ENCODE results near the gene B4GALT3. TPM values are rescaled to one million over a fixed set of nuclear protein-coding genes. Genes with fewer than 3 reads are reported as not detected.

Gene B4GALT3
- total and polyA plus RNA-seq, 5 donors from 2014 or later = 68.1 to 104 (median 82.8) TPM

DNA sequence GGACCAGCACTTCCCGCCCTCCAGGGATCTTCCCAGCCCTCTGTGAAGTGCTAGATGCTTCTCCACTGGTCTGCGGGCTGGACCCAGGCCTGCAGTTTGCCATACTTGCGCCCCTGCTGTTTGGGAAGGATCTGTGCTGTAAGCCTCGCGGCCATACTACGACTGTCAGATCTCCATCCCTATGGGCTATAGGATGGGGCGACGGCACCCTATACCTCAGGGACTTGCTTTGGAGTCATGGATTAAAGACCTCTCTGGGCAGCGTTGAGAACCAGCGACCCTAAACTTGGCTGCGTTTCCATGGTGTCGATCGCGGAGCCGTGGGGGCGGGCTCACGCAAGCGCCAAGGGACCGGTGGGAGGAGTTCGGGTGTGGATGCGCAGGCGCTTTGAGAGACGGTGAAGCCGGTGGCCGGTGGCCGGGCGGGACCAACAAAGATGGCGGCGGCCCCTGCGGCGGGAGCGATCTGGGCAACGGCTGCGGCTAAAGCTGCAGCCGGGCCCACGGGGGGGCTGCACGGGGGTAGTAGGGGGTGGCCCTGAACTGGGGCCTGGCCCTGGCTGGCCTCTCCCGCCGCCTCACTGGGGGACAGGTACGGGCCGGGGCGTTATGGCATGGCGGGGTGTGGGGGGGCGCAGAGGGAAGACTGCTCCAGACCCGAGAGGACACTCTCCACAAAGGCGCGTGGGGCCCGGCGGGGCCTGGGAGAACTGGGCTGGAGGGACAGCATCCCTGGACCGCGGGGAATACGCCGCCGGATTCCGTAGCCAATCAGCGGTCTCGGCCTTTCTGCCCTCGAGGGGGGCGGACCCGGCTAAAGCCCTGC is 18.0 kb downstream of the B4GALT3 start, which contains the start of gene USP21:
USP21 (plus strand) TSS at position 414 of the 826 bp plus-strand sequence. CDS start 1,141 bp downstream, outside the sequence.
- Histone ChIP-seq H3K4me1 (ENCODE audit: control insufficient read depth, insufficient read depth, low read length, poor library complexity, severe bottlenecking) (peaks cover 40% of the 10 kb centered on the region), H3K27ac (ENCODE audit: insufficient read depth, low read length, poor library complexity, severe bottlenecking) (peak within 1 kb of the TSS; percentile 83), H3K9me3 (ENCODE audit: control insufficient read depth in 2 of 2, low read length in 2 of 2) (no peaks in the 10 kb centered on the region), H3K4me3 (ENCODE audit: low read depth, low read length) (peak within 1 kb of the TSS; percentile 94), H3K36me3 (ENCODE audit: control insufficient read depth, insufficient read depth, low read length) (peaks cover 33% of the 10 kb centered on the region), H3K27me3 (ENCODE audit: control insufficient read depth, insufficient read depth, low read length) (no peaks in the 10 kb centered on the region)
- no peaks in the 10 kb centered on the region for H3K9me3 Mint-ChIP-seq
- peak within 1 kb of the TSS; percentile 92 to 97 (median 96) for H3K27ac Mint-ChIP-seq
- no peaks in the 10 kb centered on the region for H3K27me3 Mint-ChIP-seq
- peak; percentile 89 to 91 for ATAC-seq (ENCODE audit: low read depth in 2 of 2)
- H3K4me3 Mint-ChIP-seq = peak within 1 kb of the TSS; percentile 91 to 97 (median 95)
- H3K36me3 Mint-ChIP-seq = peaks cover 39% of the 10 kb centered on the region
- peak; percentile 89 to 93 (median 91) for DNase-seq
- peaks cover 31 to 74% (median 52%) of the 10 kb centered on the region in 4 donors for H3K4me1 Mint-ChIP-seq

GRCh38 chr1:161158316-161159010 is 18.8 kb downstream of the B4GALT3 start:
- Histone ChIP-seq H3K27me3 (ENCODE audit: control insufficient read depth, insufficient read depth, low read length) (no peaks in the 10 kb centered on the region), H3K4me3 (ENCODE audit: low read depth, low read length) (peak overlapping the region; percentile 81), H3K27ac (ENCODE audit: insufficient read depth, low read length, poor library complexity, severe bottlenecking) (peak overlapping the region; percentile 83), H3K9me3 (ENCODE audit: control insufficient read depth in 2 of 2, low read length in 2 of 2) (no peaks in the 10 kb centered on the region), H3K4me1 (ENCODE audit: control insufficient read depth, insufficient read depth, low read length, poor library complexity, severe bottlenecking) (peaks cover 41% of the 10 kb centered on the region), H3K36me3 (ENCODE audit: control insufficient read depth, insufficient read depth, low read length) (peaks cover 32% of the 10 kb centered on the region)
- peak overlapping the region; percentile 91 to 97 (median 95) for H3K4me3 Mint-ChIP-seq
- ATAC-seq (ENCODE audit: low read depth in 2 of 2) (no peak), DNase-seq (no peak)
- peak overlapping the region; percentile 92 to 97 (median 96) for H3K27ac Mint-ChIP-seq
- no peaks in the 10 kb centered on the region for H3K27me3 Mint-ChIP-seq
- peaks cover 32% of the 10 kb centered on the region for H3K36me3 Mint-ChIP-seq
- H3K4me1 Mint-ChIP-seq = peaks cover 37 to 75% (median 56%) of the 10 kb centered on the region in 4 donors
- H3K9me3 Mint-ChIP-seq = no peaks in the 10 kb centered on the region

DNA sequence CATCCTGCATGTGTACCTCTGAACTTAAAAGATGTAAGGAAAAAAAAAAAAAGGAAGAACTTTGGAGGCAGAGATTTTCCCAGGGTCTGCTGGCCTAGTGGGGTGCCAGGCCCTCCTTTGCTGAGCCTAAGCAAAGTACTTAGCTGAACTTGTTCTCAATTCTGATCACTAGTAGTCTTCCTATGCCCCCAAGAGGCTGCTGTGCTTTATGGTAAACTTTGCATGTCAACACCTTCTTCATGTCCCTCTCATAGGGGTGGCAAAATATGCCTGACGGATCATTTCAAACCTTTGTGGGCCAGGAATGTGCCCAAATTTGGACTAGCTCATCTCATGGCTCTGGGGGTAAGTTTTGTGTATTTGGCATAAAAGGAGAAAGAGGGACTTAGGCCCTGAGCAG is 19.4 kb downstream of the B4GALT3 start:
- H3K4me1 ChIP-seq (ENCODE audit: control insufficient read depth, insufficient read depth, low read length, poor library complexity, severe bottlenecking) = peaks cover 41% of the 10 kb centered on the region

GRCh38 chr1:161153682-161154337 is 23.5 kb downstream of the B4GALT3 start, which contains the start of gene UFC1:
Gene UFC1 (plus strand): TSS chr1:161153978. CDS start chr1:161153998, 20 bp downstream.
- Mint-ChIP-seq H3K27ac (peak within 1 kb of the TSS; percentile 100), H3K36me3 (peaks cover 16% of the 10 kb centered on the region), H3K4me3 (peak within 1 kb of the TSS; percentile 96 to 100 (median 98)), H3K27me3 (no peaks in the 10 kb centered on the region), H3K4me1 (peaks cover 27 to 37% (median 34%) of the 10 kb centered on the region in 4 donors), H3K9me3 (no peaks in the 10 kb centered on the region)
- Histone ChIP-seq H3K9me3 (ENCODE audit: control insufficient read depth in 2 of 2, low read length in 2 of 2) (no peaks in the 10 kb centered on the region), H3K27me3 (ENCODE audit: control insufficient read depth, insufficient read depth, low read length) (no peaks in the 10 kb centered on the region), H3K27ac (ENCODE audit: insufficient read depth, low read length, poor library complexity, severe bottlenecking) (peak within 1 kb of the TSS; percentile 95), H3K4me1 (ENCODE audit: control insufficient read depth, insufficient read depth, low read length, poor library complexity, severe bottlenecking) (peaks cover 12% of the 10 kb centered on the region), H3K4me3 (ENCODE audit: low read depth, low read length) (peak within 1 kb of the TSS; percentile 97), H3K36me3 (ENCODE audit: control insufficient read depth, insufficient read depth, low read length) (peaks cover 18% of the 10 kb centered on the region)
- ATAC-seq (ENCODE audit: low read depth in 2 of 2) (peak; percentile 95 to 96), DNase-seq (peak; percentile 80 to 95 (median 91))

More for the DNA sequence above, 19.4 kb downstream of the B4GALT3 start:
- Mint-ChIP-seq H3K27me3 (no peaks in the 10 kb centered on the region), H3K4me3 (peak overlapping the region; percentile 91 to 97 (median 95)), H3K27ac (peak overlapping the region; percentile 49 to 96 (median 92)), H3K4me1 (peaks cover 38 to 74% (median 50%) of the 10 kb centered on the region in 4 donors), H3K9me3 (no peaks in the 10 kb centered on the region), H3K36me3 (peaks cover 27% of the 10 kb centered on the region)
- Histone ChIP-seq H3K9me3 (ENCODE audit: control insufficient read depth in 2 of 2, low read length in 2 of 2) (no peaks in the 10 kb centered on the region), H3K4me3 (ENCODE audit: low read depth, low read length) (no peak overlapping the region), H3K27ac (ENCODE audit: insufficient read depth, low read length, poor library complexity, severe bottlenecking) (no peak overlapping the region), H3K27me3 (ENCODE audit: control insufficient read depth, insufficient read depth, low read length) (no peaks in the 10 kb centered on the region), H3K36me3 (ENCODE audit: control insufficient read depth, insufficient read depth, low read length) (peaks cover 27% of the 10 kb centered on the region)
- no peak for ATAC-seq (ENCODE audit: low read depth in 2 of 2)
- no peak for DNase-seq

- H3K27me3 ChIP-seq (ENCODE audit: control insufficient read depth, insufficient read depth, low read length) = no peaks in the 10 kb centered on the region
- peaks cover 13% of the 10 kb centered on the region for H3K36me3 Mint-ChIP-seq
- no peak for ATAC-seq (ENCODE audit: low read depth in 2 of 2)
- no peak for DNase-seq
- H3K36me3 ChIP-seq (ENCODE audit: control insufficient read depth, insufficient read depth, low read length) = peaks cover 13% of the 10 kb centered on the region
- no peaks in the 10 kb centered on the region for H3K9me3 Mint-ChIP-seq
- peaks cover 25 to 32% (median 29%) of the 10 kb centered on the region in 4 donors for H3K4me1 Mint-ChIP-seq
- H3K27me3 Mint-ChIP-seq = no peaks in the 10 kb centered on the region
- peak overlapping the region; percentile 96 to 100 (median 98) for H3K4me3 Mint-ChIP-seq
- no peaks in the 10 kb centered on the region for H3K9me3 ChIP-seq (ENCODE audit: control insufficient read depth in 2 of 2, low read length in 2 of 2)
- H3K4me3 ChIP-seq (ENCODE audit: low read depth, low read length) = peak overlapping the region; percentile 97
- H3K27ac Mint-ChIP-seq = peak overlapping the region; percentile 100
- H3K4me1 ChIP-seq (ENCODE audit: control insufficient read depth, insufficient read depth, low read length, poor library complexity, severe bottlenecking) = peaks cover 11% of the 10 kb centered on the region
- peak overlapping the region; percentile 95 for H3K27ac ChIP-seq (ENCODE audit: insufficient read depth, low read length, poor library complexity, severe bottlenecking)
Observed at GRCh38 chr1:161153176-161153575, 24.1 kb downstream of the B4GALT3 start.

DNA sequence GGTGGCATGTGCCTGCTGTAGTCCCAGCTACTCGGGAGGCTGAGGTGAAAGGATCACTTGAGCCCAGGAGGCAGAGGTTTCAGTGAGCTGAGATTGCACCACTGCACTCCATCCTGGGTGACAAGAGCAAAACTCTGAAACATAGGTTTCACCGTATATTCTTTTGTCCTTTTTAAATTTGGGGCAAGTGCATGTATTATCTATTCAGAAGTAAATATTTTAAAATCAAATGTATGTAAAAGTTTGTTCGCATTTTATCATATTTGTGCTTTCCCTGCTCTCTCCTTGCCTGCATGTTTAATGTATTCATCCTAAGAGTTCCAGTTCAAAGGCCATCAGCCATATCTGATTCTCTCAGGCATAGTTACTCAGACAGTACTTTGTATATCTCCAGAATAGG is 31.5 kb downstream of the B4GALT3 start:
- Histone ChIP-seq H3K4me3 (ENCODE audit: low read depth, low read length) (no peak overlapping the region), H3K9me3 (ENCODE audit: control insufficient read depth in 2 of 2, low read length in 2 of 2) (no peaks in the 10 kb centered on the region), H3K27me3 (ENCODE audit: control insufficient read depth, insufficient read depth, low read length) (no peaks in the 10 kb centered on the region), H3K4me1 (ENCODE audit: control insufficient read depth, insufficient read depth, low read length, poor library complexity, severe bottlenecking) (no peaks in the 10 kb centered on the region), H3K36me3 (ENCODE audit: control insufficient read depth, insufficient read depth, low read length) (no peaks in the 10 kb centered on the region), H3K27ac (ENCODE audit: insufficient read depth, low read length, poor library complexity, severe bottlenecking) (no peak overlapping the region)
- Mint-ChIP-seq H3K4me3 (no peak overlapping the region), H3K27me3 (no peaks in the 10 kb centered on the region), H3K4me1 (no peaks in the 10 kb centered on the region), H3K9me3 (no peaks in the 10 kb centered on the region), H3K27ac (no peak overlapping the region), H3K36me3 (no peaks in the 10 kb centered on the region)
- ATAC-seq (ENCODE audit: low read depth in 2 of 2) (no peak), DNase-seq (no peak)

- H3K4me1 Mint-ChIP-seq = peaks cover 0 to 7% (median 5%) of the 10 kb centered on the region in 4 donors
Observed at GRCh38 chr1:161140755-161141400, 36.4 kb downstream of the B4GALT3 start.

More at GRCh38 chr1:161140755-161141400, 36.4 kb downstream of the B4GALT3 start:
- Mint-ChIP-seq H3K9me3 (no peaks in the 10 kb centered on the region), H3K27ac (no peak overlapping the region), H3K4me3 (no peak overlapping the region), H3K27me3 (no peaks in the 10 kb centered on the region), H3K36me3 (no peaks in the 10 kb centered on the region)
- no peaks in the 10 kb centered on the region for H3K9me3 ChIP-seq (ENCODE audit: control insufficient read depth in 2 of 2, low read length in 2 of 2)
- no peak overlapping the region for H3K4me3 ChIP-seq (ENCODE audit: low read depth, low read length)
- ATAC-seq (ENCODE audit: low read depth in 2 of 2) (no peak), DNase-seq (no peak)
- no peaks in the 10 kb centered on the region for H3K36me3 ChIP-seq (ENCODE audit: control insufficient read depth, insufficient read depth, low read length)
- H3K27me3 ChIP-seq (ENCODE audit: control insufficient read depth, insufficient read depth, low read length) = no peaks in the 10 kb centered on the region
- no peaks in the 10 kb centered on the region for H3K4me1 ChIP-seq (ENCODE audit: control insufficient read depth, insufficient read depth, low read length, poor library complexity, severe bottlenecking)
- H3K27ac ChIP-seq (ENCODE audit: insufficient read depth, low read length, poor library complexity, severe bottlenecking) = no peak overlapping the region
